LNCAP (cell line): Measurements from ENCODE around the gene ABHD17B.

ENCODE experiments used
- CTCF ChIP-seq: fragments of 450-650 bp; IDR thresholded peaks from 2 replicates; pipeline ENCODE4 v1.5.1; 2017; ENCODE audit warnings: mild to moderate bottlenecking

The ABHD17B gene

GRCh38 chr9:71861618-71862017, 49.4 kb downstream of the ABHD17B start:
- no peak for TF ChIP-seq CTCF

- no peak for TF ChIP-seq CTCF
Observed at GRCh38 chr9:71859939-71860338, 51.1 kb downstream of the ABHD17B start.

- no peak for TF ChIP-seq CTCF
Observed at GRCh38 chr9:71858812-71859211, 52.2 kb downstream of the ABHD17B start.

- TF ChIP-seq CTCF = no peak
Observed at GRCh38 chr9:71858102-71858798, 52.7 kb downstream of the ABHD17B start.

- TF ChIP-seq CTCF = no peak
Observed at GRCh38 chr9:71857159-71857558, 53.8 kb downstream of the ABHD17B start.

GRCh38 chr9:71854811-71855210, 56.2 kb downstream of the ABHD17B start:
- no peak for TF ChIP-seq CTCF

GRCh38 chr9:71853084-71853483, 57.9 kb downstream of the ABHD17B start:
- no peak for TF ChIP-seq CTCF

GRCh38 chr9:71850996-71851395, 60.0 kb downstream of the ABHD17B start:
- TF ChIP-seq CTCF = no peak
